ENCODE results near the gene DKK2.

- TF ChIP-seq, protein P1, sequence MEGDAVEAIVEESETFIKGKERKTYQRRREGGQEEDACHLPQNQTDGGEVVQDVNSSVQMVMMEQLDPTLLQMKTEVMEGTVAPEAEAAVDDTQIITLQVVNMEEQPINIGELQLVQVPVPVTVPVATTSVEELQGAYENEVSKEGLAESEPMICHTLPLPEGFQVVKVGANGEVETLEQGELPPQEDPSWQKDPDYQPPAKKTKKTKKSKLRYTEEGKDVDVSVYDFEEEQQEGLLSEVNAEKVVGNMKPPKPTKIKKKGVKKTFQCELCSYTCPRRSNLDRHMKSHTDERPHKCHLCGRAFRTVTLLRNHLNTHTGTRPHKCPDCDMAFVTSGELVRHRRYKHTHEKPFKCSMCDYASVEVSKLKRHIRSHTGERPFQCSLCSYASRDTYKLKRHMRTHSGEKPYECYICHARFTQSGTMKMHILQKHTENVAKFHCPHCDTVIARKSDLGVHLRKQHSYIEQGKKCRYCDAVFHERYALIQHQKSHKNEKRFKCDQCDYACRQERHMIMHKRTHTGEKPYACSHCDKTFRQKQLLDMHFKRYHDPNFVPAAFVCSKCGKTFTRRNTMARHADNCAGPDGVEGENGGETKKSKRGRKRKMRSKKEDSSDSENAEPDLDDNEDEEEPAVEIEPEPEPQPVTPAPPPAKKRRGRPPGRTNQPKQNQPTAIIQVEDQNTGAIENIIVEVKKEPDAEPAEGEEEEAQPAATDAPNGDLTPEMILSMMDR (IDR thresholded peaks at IDR 0.05): no peak
- TF ChIP-seq POLR2A (IDR thresholded peaks at IDR 0.05): no peak
These were observed 160.8 kb downstream of the DKK2 start for GRCh38 chr4:106875340-106875739.
